HL-60 (cell line): Measurements from ENCODE around the gene RBM42.
A peak's percentile ranks its signal among the peaks of the same experiment; 100 is the strongest.

Experiments used
- REST ChIP-seq: IDR thresholded peaks from 2 replicates; pipeline ENCODE4 v1.6.1; 2012; ENCODE audit warnings: low read depth; ENCODE audit not compliant: insufficient replicate concordance
- SPI1 ChIP-seq: IDR thresholded peaks from 2 replicates; pipeline ENCODE4 v1.6.1; 2012; ENCODE audit warnings: low read depth, mild to moderate bottlenecking, borderline replicate concordance
- TF ChIP-seq, protein P1 (sequence below): IDR thresholded peaks from one replicate; pipeline ENCODE4 v1.5.1; 2011; ENCODE audit warnings: low read length, control low read depth, inconsistent platforms; ENCODE audit not compliant: insufficient read depth

GRCh38 chr19:35628565-35629331 is at the start of gene RBM42:
- TF ChIP-seq, protein P1, sequence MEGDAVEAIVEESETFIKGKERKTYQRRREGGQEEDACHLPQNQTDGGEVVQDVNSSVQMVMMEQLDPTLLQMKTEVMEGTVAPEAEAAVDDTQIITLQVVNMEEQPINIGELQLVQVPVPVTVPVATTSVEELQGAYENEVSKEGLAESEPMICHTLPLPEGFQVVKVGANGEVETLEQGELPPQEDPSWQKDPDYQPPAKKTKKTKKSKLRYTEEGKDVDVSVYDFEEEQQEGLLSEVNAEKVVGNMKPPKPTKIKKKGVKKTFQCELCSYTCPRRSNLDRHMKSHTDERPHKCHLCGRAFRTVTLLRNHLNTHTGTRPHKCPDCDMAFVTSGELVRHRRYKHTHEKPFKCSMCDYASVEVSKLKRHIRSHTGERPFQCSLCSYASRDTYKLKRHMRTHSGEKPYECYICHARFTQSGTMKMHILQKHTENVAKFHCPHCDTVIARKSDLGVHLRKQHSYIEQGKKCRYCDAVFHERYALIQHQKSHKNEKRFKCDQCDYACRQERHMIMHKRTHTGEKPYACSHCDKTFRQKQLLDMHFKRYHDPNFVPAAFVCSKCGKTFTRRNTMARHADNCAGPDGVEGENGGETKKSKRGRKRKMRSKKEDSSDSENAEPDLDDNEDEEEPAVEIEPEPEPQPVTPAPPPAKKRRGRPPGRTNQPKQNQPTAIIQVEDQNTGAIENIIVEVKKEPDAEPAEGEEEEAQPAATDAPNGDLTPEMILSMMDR: no peak
- TF ChIP-seq REST: peak; percentile 28
- TF ChIP-seq SPI1: peak; percentile 8; the same call in 1 of the 2 replicates
